ENCODE data around the gene LENG8. TPM values are rescaled to one million over a fixed set of nuclear protein-coding genes. Genes with fewer than 3 reads are reported as not detected.

LENG8 gene
- total and polyA plus RNA-seq, 2 of the 4 experiments (the other 2 are of a cell fraction) = 21.1 to 93.9 TPM

DNA sequence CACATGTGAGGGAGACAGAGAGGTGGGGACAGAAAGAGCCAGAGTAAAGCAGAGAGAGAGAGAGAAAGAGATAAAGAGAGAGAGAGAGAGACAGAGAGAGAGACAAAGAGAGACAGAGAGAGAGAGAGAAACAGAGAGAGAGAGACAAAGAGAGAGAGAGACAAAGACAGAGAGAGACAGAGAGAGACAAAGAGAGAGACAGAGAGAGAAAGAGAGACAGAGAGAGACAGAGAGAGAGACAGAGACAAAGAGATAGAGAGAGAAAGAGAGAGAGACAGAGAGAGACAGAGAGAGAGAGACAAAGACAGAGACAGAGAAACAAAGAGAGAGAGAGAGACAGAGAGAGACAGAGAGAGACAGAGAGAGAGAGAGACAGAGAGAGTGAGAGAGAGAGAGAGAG, 38.0 kb upstream of the LENG8 start:
- H4K20me1 ChIP-seq (ENCODE audit: insufficient read depth, low read length) = no peaks in the 10 kb centered on the region
- H3K14ac ChIP-seq (replicated peaks; ENCODE audit: low read depth, low read length) = no peak overlapping the region
- H2BK20ac ChIP-seq (ENCODE audit: low read depth, low read length) = no peak overlapping the region
- H3K4me1 ChIP-seq (ENCODE audit: control insufficient read depth, insufficient read depth, low read length) = no peaks in the 10 kb centered on the region
- no TSS peak for BruUV-seq (replicated peaks)
- no peak overlapping the region for H3K56ac ChIP-seq (ENCODE audit: extremely low read depth, insufficient read depth, low read length)
- no peak overlapping the region for H2AK9ac ChIP-seq (replicated peaks; ENCODE audit: low read depth, low read length, poor library complexity)
- ATAC-seq (ENCODE audit: low read depth) (no peak), DNase-seq (no peak)
- in situ Hi-C loops (cut with MboI; ENCODE audit: low sequenced_read_pairs) = no loop called here
- no peaks in the 10 kb centered on the region for H3K36me3 ChIP-seq (ENCODE audit: control insufficient read depth, insufficient read depth, low read length)
- no peak overlapping the region for H3K9ac ChIP-seq (ENCODE audit: low read depth, low read length)
- H3K27me3 ChIP-seq (ENCODE audit: control insufficient read depth, insufficient read depth, low read length) = peaks cover 8% of the 10 kb centered on the region
- H3K23ac ChIP-seq (ENCODE audit: low read depth, low read length) = no peak overlapping the region
- no peak overlapping the region for H2BK5ac ChIP-seq (ENCODE audit: low read depth, low read length, poor library complexity, severe bottlenecking)
- no peak overlapping the region for H3K4me2 ChIP-seq (ENCODE audit: low read depth, low read length)
- no peak overlapping the region for H3K27ac ChIP-seq (ENCODE audit: insufficient read depth, low read length)
- ChIA-PET CTCF (no interaction called here), POLR2A (ENCODE audit: unreplicated experiment) (no interaction called here)
- no peak overlapping the region for H3K4ac ChIP-seq (ENCODE audit: low read depth, low read length)
- no peak overlapping the region for H2BK15ac ChIP-seq (ENCODE audit: low read depth, low read length)
- H3K18ac ChIP-seq (ENCODE audit: low read depth, low read length) = no peak overlapping the region
- dilution Hi-C loops (cut with HindIII; ENCODE audit: low sequenced_read_pairs, unreplicated experiment) = no loop called here
- no peak overlapping the region for H3K4me3 ChIP-seq (ENCODE audit: insufficient read depth, low read depth, low read length)
- H4K91ac ChIP-seq (ENCODE audit: insufficient read depth, low read depth, low read length) = no peak overlapping the region
- no peak overlapping the region for H4K5ac ChIP-seq (ENCODE audit: low read depth, low read length)
- H3K9me1 ChIP-seq (ENCODE audit: insufficient read depth, low read length) = no peaks in the 10 kb centered on the region
- H2AK5ac ChIP-seq (ENCODE audit: low read depth, low read length) = no peak overlapping the region
- intact Hi-C loops (cut with micrococcal nuclease) = no loop called here
- TF ChIP-seq RCOR1 (IDR thresholded peaks at IDR 0.05; ENCODE audit: insufficient replicate concordance, low read length) = no peak
- TF ChIP-seq, protein P1, sequence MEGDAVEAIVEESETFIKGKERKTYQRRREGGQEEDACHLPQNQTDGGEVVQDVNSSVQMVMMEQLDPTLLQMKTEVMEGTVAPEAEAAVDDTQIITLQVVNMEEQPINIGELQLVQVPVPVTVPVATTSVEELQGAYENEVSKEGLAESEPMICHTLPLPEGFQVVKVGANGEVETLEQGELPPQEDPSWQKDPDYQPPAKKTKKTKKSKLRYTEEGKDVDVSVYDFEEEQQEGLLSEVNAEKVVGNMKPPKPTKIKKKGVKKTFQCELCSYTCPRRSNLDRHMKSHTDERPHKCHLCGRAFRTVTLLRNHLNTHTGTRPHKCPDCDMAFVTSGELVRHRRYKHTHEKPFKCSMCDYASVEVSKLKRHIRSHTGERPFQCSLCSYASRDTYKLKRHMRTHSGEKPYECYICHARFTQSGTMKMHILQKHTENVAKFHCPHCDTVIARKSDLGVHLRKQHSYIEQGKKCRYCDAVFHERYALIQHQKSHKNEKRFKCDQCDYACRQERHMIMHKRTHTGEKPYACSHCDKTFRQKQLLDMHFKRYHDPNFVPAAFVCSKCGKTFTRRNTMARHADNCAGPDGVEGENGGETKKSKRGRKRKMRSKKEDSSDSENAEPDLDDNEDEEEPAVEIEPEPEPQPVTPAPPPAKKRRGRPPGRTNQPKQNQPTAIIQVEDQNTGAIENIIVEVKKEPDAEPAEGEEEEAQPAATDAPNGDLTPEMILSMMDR (conservative IDR thresholded peaks at IDR 0.05; ENCODE audit: low read depth, low read length) = no peak
- no peak for TF ChIP-seq NFE2L2 (IDR thresholded peaks at IDR 0.05; ENCODE audit: low read depth, low read length)
- TF ChIP-seq, protein P2, sequence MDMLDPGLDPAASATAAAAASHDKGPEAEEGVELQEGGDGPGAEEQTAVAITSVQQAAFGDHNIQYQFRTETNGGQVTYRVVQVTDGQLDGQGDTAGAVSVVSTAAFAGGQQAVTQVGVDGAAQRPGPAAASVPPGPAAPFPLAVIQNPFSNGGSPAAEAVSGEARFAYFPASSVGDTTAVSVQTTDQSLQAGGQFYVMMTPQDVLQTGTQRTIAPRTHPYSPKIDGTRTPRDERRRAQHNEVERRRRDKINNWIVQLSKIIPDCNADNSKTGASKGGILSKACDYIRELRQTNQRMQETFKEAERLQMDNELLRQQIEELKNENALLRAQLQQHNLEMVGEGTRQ (IDR thresholded peaks at IDR 0.05; ENCODE audit: low read depth, low read length) = no peak
- TF ChIP-seq RFX5 (IDR thresholded peaks at IDR 0.05; ENCODE audit: low read depth, low read length) = no peak
- no peak for TF ChIP-seq RAD21 (IDR thresholded peaks at IDR 0.05; ENCODE audit: low read length)
- no peaks in the 10 kb centered on the region for H3K79me1 ChIP-seq (ENCODE audit: low read depth in 1 of 2, low read length in 2 of 2)
- no peak overlapping the region for H4K8ac ChIP-seq (ENCODE audit: low read depth in 2 of 2, low read length in 2 of 2)
- H2AFZ ChIP-seq (replicated peaks; ENCODE audit: low read length, poor library complexity) = no peak overlapping the region
- peaks cover 4% of the 10 kb centered on the region; the same call in 1 of the 2 replicates for H3K9me3 ChIP-seq (ENCODE audit: control insufficient read depth, insufficient read depth, low read length)
- no peak overlapping the region for H2BK120ac ChIP-seq (ENCODE audit: low read depth, low read length)

Measured in IMR-90 (cell line).